GM12874 (cell line): ENCODE results near the gene PWWP2B.

Experiments used
- TF ChIP-seq, protein P1 (sequence below): IDR thresholded peaks from 2 replicates; pipeline ENCODE4 v1.5.1; 2011; ENCODE audit warnings: low read depth, mild to moderate bottlenecking, control low read depth, low read length, moderate library complexity; ENCODE audit not compliant: insufficient read depth

Gene PWWP2B

DNA sequence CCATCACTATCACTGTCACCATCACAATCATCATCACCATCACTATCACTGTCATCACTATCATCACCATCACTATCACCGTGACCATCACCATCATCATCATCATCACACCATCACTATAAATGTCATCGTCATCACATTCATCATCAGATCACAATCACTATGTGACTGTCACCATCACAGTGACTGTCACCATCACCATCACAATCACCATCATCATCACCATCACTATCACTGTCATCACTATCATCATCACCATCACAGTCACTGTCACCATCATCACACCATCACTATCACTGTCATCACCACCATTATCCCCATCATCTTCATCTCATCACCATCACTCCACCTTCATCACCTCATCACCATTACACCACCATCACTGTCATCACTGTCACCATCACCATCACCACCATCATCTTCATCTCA is 31.0 kb downstream of the PWWP2B start:
- TF ChIP-seq, protein P1, sequence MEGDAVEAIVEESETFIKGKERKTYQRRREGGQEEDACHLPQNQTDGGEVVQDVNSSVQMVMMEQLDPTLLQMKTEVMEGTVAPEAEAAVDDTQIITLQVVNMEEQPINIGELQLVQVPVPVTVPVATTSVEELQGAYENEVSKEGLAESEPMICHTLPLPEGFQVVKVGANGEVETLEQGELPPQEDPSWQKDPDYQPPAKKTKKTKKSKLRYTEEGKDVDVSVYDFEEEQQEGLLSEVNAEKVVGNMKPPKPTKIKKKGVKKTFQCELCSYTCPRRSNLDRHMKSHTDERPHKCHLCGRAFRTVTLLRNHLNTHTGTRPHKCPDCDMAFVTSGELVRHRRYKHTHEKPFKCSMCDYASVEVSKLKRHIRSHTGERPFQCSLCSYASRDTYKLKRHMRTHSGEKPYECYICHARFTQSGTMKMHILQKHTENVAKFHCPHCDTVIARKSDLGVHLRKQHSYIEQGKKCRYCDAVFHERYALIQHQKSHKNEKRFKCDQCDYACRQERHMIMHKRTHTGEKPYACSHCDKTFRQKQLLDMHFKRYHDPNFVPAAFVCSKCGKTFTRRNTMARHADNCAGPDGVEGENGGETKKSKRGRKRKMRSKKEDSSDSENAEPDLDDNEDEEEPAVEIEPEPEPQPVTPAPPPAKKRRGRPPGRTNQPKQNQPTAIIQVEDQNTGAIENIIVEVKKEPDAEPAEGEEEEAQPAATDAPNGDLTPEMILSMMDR = no peak

DNA sequence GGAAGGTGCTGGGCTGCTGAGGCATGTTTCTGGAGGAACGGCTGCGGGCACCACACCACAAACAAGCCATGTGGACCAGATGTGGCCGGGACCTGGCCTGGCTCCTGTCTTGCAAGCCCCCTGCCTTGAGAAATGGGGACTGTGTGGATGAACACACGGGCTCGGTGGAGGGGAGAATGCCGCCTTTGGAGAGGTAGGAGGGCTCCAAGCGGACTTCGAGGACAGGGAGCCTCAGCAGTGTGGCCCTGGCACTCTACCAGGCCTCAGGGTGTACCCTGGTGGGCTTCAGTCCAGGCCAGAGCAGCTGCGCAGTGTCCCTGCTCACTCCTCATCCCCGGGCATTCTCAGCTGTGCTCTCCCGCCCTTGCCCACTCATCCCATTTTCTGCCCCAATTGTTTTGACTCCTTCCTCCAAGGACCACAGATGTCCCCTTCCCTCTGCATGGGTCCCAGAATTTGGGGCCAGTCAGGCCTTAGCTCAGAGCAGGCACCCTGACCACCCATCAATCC is 31.5 kb downstream of the PWWP2B start:
- TF ChIP-seq, protein P1 = no peak

DNA sequence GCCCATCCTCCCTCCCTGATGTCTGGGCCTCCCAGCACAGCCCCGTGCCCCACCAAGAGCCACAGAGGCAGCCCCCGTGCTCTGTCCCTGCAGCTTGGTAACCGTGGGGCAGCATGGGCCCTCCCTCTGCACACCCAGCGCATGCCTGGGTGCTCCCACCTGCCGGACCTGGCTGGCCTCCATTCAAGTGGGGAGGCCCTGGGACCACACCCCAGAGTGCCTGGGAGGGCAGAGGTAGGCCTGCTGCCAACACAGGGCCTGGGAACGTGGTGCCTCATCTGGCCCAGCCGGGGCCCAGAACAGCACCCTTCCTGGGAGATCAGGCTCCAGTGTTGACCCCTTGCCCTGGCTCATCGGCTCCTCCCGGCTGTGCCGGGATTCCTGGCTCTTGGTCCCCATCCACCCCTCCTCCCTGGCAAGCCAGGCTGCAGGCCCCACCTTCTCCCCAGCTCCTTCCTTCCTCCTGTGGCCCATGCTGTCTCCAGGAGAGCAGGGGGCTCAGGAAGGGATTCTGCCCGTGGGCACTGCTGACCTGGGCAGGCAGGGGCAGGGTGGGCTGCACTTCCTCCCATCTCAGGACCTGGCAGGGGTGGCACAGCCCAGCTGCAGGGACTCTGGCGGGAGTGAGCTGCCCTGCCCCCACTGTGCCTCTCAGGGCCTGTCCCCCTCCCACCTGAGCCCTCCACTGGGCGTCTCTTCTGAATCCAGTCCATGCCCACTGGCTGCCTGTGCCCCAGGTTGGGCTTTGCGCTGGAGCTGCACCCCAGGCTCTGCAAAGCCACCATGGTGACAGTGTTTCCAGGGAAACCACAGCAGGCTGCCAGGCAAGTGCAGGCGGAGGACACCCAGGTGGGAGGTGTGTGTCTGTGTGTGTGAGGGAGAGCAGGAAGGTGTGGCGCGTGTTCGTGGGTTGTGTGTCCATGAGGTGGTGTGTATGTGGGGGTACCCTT is 32.6 kb downstream of the PWWP2B start:
- TF ChIP-seq, protein P1 = no peak

DNA sequence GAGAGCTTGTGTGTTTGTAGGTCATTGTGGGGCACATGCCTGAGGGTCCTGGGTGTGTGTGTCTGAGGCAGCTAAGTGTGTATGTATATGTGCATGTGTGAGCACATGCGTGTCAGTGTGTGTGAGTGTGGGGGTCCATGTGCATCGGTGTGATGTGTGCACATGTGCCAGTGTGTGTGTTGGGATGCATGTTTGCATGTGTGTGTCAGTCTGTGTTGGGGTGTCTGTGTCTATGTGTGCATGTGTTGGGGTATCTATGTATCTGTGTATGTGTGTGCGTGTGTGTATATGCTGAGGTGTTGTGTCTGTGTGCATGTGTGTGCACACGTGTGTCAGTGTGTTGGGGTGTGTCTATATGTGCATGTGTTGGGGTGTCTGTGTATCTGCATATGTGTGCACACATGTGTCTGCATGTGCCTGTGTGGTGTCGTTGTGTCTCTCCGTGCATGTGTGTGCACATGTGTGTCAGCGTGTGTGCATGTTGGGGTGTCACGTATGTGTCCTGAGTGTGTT is 33.3 kb downstream of the PWWP2B start:
- TF ChIP-seq, protein P1 = no peak

DNA sequence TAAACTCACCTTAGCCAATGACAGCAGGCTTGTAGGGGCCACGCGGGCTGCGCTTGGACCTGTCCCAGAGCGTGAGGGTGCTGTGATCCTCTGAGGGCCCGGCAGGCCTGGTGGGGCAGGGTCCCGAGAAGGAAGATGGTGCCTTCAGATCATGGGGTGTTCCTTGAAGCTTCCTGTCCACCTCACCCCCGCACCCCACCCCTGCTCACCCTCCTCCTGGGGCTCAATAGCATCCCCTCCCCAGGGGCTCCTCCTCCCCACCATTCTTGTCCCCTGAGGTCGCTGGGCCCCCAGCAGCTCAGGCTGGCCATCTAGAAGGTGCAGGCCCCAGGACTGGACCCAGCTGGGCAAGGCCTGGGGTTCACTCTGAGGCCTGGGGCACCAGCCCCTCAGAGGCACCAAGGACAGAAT is 33.9 kb downstream of the PWWP2B start:
- TF ChIP-seq, protein P1 = no peak

DNA sequence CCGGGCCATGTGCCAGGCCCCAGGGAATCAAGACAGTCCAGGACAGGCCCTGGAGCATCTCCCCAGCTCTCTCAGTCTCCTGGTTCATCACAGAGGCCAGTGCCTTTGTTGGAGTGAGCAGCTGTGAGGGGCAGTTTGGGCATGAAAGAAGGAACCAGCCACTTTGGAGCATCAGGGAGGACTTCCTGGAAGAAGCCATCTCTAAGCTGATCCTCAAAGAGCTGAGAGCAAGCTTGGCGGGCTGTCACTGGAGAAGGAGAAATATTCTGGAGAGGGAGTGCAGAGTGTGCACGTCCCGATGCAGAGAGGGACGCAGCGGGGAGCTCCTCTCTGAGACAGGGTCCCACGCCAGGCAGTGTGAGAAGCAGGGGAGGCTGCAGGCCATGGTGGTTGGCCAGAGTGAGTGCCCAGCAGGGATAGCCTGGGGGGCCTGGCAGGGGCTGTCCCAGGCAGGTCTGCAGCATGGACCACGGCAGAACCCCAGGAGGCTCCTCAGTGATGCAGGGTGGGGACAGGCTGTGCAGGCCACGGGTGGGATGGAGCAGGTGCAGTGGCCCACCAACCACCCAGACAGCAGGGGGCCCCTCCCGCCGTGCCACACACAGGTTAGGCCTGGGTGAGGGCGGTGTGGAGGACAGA is 34.7 kb downstream of the PWWP2B start:
- TF ChIP-seq, protein P1 = no peak

DNA sequence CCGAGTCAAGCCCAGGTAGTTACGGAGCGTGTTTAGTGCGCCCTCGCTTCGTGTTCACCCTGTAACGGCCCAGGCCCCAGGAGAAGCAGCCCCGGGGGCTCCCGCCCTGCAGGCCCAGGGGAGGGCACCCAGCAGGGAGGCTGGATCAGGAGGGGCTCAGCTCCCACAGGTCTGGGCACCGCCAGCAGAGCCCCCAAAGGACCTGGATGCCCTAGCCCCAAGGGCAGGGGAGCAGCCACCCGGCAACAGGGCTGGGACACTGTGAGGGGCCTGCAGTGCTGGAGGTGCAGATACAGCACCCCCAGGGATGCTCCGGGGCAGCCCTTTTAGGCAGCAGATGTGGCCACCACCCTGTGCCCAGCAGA is 35.2 kb downstream of the PWWP2B start:
- TF ChIP-seq, protein P1 = no peak
